Hippocampal formation (tissue), 2 donors: ENCODE results near the gene LGALS14.
"Not testable (repeated sequence)": the region's sequence is repeated elsewhere in the genome, so short reads cannot be mapped to it uniquely, and the experiment has no call there.

Experiments used
- DNase-seq, 2 donors: peaks; one replicate each; lab custom pipeline; 2025; lab: John Stamatoyannopoulos, UW

Gene LGALS14

DNA sequence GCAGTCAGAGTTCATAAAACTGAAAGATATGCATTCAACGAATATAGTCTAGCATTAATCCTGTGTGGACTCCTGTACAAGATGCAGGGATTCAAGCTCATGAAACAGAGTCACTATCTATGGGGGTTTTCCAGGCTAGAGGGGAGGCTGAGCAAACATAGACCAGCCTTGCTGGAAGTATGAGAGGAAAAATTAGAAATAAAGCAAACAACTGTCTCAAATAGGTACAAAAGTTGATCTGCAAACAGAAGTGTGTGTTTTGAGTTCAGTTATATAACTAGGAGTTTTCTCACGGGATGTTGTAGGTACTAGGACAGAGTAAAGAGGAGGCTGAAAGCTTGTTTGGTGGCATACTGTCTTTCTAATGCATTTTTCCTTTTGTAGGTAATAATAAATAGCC is 8.5 kb upstream of the LGALS14 start:
- DNase-seq: no peak

DNA sequence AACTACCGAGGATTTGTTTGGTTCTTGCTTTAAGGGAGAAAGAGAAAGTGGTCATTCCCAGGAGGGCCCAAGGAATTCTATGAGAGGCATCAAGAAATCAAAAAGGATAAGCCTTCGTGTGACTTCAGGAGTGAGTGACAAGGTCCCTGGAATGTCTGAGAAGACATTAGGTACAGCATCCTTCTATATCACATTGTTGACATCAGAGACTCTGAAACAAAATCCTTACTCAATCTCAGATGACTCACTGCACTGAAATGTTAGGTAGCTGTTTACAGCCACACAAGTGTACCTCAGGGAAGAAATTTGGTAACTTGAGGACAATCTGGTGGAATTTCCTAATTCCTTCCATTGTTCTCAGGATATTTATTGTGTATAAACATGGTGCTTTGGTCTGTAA is 7.9 kb upstream of the LGALS14 start:
- DNase-seq: no peak

DNA sequence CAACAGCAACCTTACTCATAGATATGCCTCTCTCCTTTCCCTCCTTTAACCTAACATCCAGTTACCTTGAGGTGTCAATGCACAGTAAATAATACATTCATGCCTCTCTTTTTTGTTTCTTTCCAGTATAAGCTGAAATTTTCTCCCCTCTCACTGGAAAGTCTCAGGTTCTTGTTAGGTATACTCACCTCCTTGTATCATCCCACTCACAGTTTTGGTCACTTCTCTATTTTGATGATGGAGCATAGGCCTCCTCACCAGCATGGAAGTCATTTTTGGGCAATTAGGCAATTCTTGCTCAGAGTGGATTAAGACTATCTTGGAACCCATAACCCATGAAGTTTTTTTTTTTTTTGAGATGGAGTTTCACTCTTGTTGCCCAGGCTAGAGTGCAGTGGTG is 5.7 kb upstream of the LGALS14 start:
- no peak for DNase-seq

DNA sequence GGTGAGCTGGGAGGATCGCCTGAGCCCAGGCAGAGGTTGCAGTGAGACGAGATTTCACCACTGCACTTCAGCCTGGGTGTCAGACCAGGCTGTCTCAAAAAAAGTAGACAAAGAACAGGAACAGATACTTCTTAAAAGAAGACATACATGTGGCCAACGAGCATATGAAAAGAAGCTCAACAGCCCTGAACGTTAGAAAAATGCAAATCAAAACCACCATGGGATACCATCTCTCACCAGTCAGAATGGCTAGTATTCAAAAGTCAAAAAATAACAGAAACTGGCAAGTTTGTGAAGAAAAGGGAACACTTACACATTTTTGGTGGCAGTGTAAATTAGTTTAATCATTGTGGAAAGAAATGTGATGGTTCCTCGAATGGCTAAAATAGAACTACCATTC is 3.0 kb upstream of the LGALS14 start:
- DNase-seq: no peak

DNA sequence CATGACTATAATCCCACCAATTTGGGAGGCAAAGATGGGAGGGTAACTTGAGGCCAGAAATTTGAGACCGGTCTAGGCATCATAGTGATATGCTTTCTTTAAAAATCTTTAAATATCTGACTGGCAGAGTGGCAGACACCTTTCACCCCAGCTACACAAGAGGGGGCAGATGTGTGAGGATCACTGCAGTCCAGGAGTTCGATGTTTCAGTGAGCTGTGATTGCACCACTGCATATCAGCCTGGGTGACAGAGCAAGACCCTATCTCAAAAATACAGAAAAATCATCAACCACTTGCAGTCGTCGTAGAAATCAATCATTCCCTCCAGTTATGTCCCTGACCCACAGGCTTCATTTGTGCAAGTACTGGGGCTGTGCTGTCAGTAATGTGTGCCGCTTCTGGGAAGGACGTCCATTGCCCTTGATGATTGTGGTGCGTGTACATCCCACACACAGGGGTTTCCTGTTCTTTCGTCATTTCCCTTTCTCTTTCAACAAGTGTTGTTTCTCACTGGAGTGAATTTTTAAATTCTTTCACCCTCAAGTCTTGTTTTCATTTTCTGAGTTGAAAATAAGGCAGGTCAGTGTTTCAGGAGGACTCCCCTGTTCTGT is 1.4 kb downstream of the LGALS14 start:
- DNase-seq: no peak

DNA sequence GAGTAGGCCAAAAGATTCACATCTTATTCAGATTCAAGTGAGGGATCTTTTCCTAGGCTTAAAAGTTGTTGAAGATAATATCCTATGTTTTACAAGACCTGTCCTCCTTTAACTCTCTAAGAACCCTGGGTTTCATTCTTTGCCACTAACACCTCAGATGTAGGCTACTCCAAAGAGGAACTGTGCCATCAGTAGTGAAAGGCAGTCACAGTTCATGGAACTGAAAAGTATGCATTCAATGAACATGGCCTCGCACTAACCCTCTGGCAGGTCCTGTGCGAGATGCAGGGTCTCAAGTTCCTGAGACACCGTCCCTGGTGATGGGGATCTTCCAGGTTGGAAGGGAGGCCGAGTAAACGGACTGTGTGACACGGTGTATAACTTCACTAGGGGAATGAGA is 4.3 kb downstream of the LGALS14 start:
- DNase-seq: no peak

DNA sequence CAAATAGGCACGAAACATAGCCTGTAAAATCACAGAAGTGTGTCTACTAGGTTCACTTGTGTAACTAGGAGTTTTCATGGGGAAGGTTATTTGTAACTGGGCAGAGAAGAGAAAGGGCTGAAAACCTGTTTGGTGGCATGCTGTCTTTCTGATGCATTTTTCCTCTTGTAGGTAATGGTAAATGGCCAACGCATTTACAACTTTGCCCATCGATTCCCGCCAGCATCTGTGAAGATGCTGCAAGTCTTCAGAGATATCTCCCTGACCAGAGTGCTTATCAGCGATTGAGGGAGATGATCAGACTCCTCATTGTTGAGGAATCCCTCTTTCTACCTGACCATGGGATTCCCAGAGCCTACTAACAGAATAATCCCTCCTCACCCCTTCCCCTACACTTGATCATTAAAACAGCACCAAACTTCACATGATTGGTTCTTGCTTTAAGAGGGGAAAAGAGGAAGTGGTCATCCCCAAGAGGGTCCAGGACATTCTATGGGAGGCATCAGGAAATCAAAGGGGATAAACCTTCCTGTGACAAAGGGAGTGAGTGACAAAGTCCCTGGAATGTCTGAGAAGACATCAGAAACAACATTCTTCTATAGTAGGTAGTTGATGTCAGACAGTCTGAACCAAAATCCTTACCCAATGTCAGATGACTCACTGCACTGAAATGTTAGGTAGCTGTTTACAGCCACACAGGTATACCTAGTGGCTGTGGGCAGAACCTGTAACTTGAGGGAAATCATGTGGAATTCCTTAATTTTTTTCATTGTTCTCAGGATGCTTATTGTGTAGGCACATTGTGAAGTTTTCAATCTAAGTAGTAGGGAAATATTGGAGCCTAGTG is 5.0 kb downstream of the LGALS14 start:
- no peak for DNase-seq

DNA sequence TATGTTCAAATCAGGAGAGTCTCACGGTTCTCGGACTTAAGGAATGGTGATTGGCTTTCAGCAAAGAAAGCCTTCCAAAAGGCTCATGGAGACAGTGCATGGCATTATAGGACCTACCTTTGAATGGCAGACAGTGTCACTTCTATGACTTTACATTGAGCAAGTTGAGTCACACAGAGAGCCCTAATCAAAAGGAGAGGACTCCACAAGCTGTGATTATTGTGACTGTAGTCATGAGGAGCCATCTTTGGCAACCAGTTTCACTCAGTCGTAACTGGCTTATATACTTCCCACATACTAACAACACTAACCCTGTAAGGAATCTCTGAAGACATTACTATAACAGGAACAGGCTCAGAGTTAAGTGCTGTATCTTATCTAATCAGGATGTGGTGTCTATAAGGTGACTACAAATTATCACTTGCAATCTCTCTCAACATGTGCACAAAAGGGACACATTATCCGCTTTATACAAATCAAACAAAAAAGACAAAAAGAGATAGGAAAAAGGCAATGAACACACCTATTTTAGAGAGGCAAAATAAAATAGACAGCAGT is 6.1 kb downstream of the LGALS14 start:
- DNase-seq: no peak

DNA sequence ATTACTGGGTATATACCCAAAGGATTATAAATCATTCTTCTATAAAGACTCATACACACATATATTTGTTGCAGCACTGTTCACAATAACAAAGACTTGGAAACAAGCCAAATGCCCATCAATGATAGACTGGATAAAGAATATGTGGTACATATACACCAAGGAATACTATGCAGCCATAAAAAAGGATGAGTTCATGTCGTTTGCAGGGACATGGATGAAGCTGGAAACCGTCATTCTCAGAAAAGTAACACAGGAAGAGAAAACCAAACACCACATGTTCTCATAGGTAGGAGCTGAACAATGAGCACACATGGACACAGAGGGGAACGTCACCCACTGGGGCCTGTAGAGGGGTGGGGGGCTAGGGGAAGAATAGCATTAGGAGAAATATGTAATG is 15.9 kb downstream of the LGALS14 start:
- not testable (repeated sequence) for DNase-seq

DNA sequence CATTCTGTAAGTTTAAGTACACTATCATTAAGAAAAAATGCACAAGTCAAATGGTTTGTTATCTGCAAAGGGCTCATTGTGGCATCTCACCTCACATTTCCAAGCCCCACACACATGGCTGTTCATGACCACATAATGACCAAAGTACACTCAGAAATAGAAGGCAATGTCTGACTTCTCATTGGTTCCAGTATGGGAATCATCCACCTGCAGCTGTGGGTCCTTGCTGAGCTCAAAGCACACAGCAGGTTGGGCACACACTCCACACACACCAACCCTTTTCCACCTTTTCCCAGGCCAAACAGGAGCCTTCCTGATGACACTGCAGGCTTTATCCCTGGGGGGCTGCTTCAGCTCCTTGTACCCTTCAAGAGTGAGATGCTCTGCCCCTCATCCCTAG is 21.7 kb downstream of the LGALS14 start:
- DNase-seq: no peak

DNA sequence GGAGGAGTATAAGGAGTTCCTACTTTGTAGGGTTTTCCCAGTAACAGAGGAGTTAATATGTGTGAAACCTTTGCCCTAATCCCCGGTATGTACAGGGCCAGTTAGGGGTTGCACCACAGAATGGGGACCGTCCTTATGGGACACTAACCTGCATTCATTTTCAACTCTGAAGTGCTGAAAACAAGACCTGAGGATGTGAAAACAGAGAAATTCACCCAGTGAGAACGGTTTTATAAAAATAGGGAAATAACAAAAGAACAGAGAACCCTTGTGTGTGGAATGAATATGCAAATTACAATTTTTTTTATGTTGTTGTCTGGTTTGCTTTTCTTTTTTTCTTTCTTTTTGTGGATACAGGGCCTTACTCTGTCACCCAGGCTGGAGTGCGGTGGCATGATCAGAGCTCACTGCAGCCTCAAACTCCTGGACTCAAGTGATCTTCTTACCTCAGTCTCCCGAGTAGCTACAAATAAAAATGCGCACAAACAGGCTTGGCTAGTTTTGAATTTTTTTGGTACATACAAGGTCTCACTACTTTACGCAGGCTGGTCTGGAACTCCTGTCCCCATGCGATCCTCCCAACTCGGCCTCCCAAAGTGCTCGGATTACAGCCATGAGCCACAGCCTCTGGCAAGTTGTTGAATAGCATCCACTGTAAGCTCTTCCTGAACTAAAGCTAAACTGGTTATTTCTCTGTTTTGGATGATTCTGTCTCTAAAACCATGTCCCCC is 23.0 kb downstream of the LGALS14 start:
- no peak for DNase-seq

DNA sequence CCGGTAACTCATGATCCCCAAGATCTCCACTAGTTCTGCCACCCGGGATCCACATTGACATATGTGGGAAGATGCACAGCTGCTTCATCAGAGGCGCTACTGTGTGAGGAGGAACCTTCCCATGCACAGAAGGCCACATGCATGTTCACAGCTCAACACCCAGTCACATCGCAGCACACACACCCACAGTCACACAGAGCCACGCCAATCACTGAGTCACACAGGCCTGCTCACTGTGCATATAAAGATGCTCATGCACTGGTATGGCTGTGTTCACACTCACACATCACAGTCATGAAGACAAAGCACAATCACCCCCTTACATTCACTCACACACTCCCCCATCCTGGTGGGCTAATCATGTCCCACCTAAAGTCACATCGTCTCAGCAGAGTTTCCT is 23.8 kb downstream of the LGALS14 start:
- no peak for DNase-seq

DNA sequence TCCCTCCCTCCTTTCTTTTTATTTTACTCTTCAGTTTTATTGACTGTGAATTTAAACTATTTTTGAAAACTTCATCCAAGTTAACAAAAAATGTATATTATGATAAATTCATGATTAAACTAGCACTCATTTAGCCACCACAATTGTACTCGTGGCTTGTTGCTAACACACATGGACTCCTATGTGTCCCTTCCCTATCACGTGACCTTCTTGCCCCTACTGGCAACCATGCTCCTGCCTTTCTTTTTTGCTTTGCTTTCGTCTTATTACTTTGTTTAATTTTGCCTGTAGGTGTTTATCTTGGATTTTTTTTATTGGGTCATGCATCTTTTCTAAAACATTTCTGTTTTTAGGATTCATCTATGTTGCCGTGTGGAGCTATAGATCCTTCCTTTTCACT is 25.3 kb downstream of the LGALS14 start:
- DNase-seq: no peak

DNA sequence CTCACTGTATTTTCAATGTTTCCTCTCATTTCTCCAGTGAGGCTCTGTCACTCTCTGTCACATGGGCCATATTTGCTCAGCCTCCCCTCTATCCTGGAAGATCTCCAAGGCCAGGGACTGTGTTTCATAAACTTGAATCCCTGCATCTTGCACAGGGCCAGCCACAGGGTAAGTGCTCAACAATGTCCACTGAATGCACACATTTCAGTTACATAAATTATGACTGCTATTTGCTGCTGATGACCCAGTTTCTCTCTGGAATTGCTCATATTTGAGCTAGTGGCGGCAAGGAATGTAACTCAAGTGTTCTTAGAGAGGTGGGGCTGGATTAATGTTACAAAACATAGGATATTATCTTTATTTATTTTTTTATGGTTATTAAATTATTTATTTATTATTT is 27.4 kb downstream of the LGALS14 start:
- no peak for DNase-seq

DNA sequence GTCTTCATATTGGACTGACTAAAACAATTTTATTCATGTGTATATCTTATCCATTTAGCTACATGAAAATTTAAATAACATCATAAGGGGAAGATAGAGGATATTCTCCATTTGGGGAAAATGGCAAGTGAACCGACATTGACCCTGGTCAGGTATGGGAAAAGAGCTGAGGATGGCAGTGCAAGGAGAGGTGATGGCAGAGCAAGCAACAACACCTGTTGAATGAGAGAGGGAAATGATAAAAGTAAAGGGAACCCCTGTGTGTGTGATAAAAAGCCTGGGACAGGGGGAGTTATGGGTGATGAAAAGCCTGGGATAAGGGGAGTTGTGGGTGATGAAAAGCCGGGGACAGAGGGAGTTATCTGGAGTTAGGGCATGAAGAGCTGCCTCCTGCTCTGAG is 29.6 kb downstream of the LGALS14 start:
- no peak for DNase-seq

DNA sequence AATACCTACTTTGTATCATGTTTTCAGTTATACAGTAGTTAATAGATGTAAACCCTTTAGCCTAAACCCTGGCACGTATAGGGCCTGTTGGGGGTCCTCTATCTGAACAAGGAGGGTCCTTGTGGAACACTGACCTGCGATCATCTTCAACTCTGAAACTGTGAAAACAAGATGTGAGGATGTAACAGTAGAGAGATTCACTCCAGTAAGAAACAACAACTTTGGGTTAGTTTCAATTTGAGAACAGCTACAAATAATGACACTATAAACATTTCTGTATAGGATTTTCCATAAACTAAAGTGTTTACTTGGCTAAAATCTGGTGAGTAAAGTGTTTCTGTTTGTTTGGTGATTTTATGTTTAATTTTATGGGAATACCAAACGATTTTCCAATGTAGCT is 31.4 kb downstream of the LGALS14 start:
- no peak for DNase-seq

DNA sequence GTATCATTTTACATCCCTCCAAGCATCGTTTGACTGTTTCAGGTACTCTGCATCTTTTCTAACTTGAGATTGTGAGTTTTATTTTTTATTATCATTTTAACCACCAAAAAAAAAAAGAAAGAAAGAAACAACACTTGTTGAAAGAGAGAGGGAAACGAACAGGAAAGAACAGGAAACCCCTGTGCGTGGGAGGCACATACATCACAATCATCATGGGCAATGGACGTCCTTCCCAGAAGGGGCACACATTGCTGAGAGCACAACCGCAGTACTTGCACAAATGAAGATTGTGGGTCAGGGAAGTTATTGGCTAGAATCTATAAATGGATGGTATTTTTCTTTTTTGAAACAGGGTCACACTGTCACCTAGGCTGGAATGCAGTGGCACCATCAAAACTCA is 31.8 kb downstream of the LGALS14 start:
- no peak for DNase-seq

DNA sequence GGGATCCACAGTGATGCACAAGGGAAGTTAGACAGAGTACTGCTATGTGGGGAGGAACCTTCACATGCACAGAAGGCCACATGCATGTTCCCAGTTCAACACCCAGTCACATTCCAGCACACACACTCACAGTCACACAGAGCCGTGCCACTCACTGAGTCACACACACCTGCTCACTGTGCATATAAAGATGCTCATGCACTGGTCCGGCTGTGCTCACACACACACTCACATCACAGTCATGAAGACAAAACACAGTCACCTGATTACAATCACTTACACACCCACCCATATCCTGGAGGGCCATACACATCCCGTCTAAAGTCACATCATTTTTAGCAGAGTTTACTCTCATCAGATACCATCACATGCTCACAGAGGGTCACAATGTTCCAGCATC is 33.1 kb downstream of the LGALS14 start:
- DNase-seq: no peak

DNA sequence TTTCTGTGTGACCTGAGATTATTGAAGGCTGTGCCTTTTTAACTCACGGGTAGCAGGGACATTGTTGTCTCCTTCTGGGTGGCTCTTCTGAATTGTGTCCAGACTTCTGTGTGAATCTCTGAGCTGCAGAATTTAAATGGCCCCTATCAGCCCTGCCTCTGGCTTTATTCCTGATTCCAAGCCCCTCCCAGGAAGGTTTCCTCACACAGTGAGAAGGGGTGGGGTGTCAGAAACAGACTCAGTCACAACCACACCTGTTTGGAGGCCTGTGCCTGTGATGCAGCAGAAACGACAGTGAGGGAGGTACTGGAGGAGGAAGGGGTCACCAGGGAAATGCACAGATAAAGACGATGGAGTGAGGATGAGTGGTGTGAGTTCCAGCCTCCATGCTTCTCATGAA is 33.6 kb downstream of the LGALS14 start, which contains the start of gene CLC:
Gene CLC (minus strand): TSS at position 139 of the 400 bp plus-strand sequence. CDS start 77 bp downstream, at position 62.
- DNase-seq: no peak

DNA sequence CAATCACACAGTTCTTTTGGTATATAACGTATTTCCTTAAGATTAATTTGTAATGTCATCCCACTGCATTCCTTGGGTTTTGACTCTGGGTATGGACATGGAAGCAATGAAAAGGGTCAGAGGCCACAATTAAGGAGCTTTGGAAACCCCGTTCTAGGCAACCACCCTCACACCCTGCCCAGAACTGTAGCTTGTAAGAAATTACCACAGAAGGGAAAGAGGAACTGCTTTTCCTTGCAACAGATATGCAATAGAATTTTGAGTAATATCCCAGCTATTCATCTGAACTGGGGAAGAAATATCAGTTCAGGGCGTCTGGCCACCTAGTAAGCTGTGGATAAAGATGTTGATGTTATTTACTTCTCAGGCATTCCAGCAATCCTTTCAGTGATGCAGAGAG is 34.5 kb downstream of the LGALS14 start:
- no peak for DNase-seq

DNA sequence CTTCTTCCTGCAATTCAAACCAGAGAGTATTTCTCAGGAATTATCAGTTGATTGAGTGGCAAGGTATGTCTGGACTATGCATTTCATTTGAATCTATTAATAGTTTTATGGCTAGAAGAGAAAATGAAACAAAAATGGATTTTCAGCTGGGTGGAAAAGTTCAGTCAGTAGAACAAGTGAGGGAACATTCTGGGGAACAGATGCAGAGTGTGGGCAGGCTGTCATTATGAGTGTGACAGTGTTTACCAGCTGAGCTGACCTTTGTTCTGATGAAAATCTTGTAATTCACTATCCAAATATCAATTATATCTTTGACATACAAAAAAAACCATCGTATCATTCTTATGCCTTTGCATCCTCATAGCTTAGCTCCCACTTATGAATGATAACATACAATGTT is 36.1 kb downstream of the LGALS14 start:
- no peak for DNase-seq

DNA sequence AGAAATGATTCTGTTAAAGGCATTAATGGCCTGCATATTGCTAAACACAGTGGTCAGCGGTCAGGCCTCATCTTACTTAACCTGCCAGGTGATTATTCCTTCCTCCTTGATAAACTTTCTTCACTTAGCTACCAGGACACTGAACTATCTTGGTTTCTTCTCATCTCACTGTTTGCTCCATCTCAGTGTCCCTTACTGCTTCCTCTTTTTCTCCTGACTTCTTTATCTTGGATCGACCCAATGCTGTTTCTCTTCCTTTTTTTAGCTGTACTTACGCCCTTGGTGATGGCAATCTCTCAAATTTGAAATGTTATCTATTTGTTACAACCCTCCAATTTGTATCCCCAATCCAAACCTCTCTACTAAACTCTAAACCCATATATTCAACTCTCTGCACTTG is 41.4 kb downstream of the LGALS14 start:
- no peak for DNase-seq
